Measurements from ENCODE around the gene KIF5A. TPM values are rescaled to one million over a fixed set of nuclear protein-coding genes. Genes with fewer than 3 reads are reported as not detected.

The KIF5A gene
- total and polyA plus RNA-seq, 2 of the 4 experiments (the other 2 are of a cell fraction) = 0.15 to 0.18 TPM

DNA sequence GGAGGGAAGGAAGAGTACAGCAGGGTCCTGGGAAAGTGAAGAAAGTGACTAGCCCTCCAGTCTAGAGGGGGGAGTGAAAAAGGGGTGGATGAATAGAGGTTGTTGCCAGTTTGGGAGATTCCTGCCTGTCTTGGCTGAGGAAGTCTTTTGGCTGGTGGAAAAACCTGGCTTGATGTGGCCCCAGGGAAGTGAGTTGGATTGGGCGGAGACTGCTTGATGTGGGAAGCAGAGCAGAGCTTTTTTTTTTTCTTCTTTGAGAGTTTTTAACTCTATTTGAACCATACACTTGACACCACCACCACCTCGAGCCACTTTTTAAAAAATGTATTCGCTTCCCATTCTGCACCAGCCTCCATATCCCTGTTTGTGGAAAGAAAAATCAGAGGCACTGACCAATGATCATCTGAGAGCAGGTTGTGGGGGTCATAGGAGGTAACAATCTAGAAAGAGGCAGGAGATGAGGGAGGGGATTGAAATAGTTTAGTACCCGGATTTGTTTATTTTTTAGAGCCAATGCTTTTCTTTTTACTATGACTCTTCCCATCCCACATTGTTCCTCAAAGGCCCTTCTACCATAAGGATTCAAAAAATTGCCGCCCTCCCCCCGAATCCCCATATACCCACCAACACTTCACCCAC is 54.1 kb downstream of the KIF5A start:
- ChIA-PET CTCF (interaction anchor here (0.6 kb wide), 1 partner anchor 72 kb away, joined by 3 read pairs; no protein-coding TSS in a partner anchor), POLR2A (ENCODE audit: unreplicated experiment) (interaction anchor here (0.5 to 0.6 kb wide), 3 partner anchors 27 to 86 kb away, joined by 3 to 6 read pairs (median 5); no protein-coding TSS in a partner anchor)
- H2BK120ac ChIP-seq (ENCODE audit: low read depth, low read length) = peak overlapping the region; percentile 92; the same call in 1 of the 2 replicates
- H2BK15ac ChIP-seq (ENCODE audit: low read depth, low read length) = no peak overlapping the region
- peak overlapping the region; percentile 99; the same call in 1 of the 2 replicates for H3K23ac ChIP-seq (ENCODE audit: low read depth, low read length)
- peak overlapping the region; percentile 75 to 100 for H4K8ac ChIP-seq (ENCODE audit: low read depth in 2 of 2, low read length in 2 of 2)
- H3K27ac ChIP-seq (ENCODE audit: insufficient read depth, low read length) = peak overlapping the region; percentile 85
- peaks cover 20% of the 10 kb centered on the region for H3K36me3 ChIP-seq (ENCODE audit: control insufficient read depth, insufficient read depth, low read length)
- H3K18ac ChIP-seq (ENCODE audit: low read depth, low read length) = peak overlapping the region; percentile 99; the same call in 1 of the 2 replicates
- H2BK5ac ChIP-seq (ENCODE audit: low read depth, low read length, poor library complexity, severe bottlenecking) = no peak overlapping the region
- peak; percentile 19; the same call in 1 of the 2 replicates for ATAC-seq (ENCODE audit: low read depth)
- peak overlapping the region; percentile 85 for H3K9ac ChIP-seq (ENCODE audit: low read depth, low read length)
- peak overlapping the region; percentile 45; the same call in 1 of the 2 replicates for H2AK5ac ChIP-seq (ENCODE audit: low read depth, low read length)
- TF ChIP-seq CEBPB (IDR thresholded peaks at IDR 0.05; ENCODE audit: low read depth, low read length) (no peak), MAZ (IDR thresholded peaks at IDR 0.05; ENCODE audit: borderline replicate concordance, low read depth, low read length) (no peak), MAFK (IDR thresholded peaks at IDR 0.05; ENCODE audit: low read depth, low read length) (no peak), BHLHE40 (IDR thresholded peaks at IDR 0.05; ENCODE audit: low read depth, low read length) (no peak), FOS (IDR thresholded peaks at IDR 0.05; ENCODE audit: low read depth, low read length) (no peak), RFX5 (IDR thresholded peaks at IDR 0.05; ENCODE audit: low read depth, low read length) (no peak), RCOR1 (IDR thresholded peaks at IDR 0.05; ENCODE audit: insufficient replicate concordance, low read length) (no peak), NFE2L2 (IDR thresholded peaks at IDR 0.05; ENCODE audit: low read depth, low read length) (no peak), POLR2A (IDR thresholded peaks at IDR 0.05; ENCODE audit: low read depth, low read length) (no peak), SMC3 (IDR thresholded peaks at IDR 0.05; ENCODE audit: low read depth, low read length) (no peak), CHD1 (IDR thresholded peaks at IDR 0.05; ENCODE audit: low read depth, low read length) (no peak), RAD21 (IDR thresholded peaks at IDR 0.05; ENCODE audit: low read length) (no peak)
- TF ChIP-seq, protein P1, sequence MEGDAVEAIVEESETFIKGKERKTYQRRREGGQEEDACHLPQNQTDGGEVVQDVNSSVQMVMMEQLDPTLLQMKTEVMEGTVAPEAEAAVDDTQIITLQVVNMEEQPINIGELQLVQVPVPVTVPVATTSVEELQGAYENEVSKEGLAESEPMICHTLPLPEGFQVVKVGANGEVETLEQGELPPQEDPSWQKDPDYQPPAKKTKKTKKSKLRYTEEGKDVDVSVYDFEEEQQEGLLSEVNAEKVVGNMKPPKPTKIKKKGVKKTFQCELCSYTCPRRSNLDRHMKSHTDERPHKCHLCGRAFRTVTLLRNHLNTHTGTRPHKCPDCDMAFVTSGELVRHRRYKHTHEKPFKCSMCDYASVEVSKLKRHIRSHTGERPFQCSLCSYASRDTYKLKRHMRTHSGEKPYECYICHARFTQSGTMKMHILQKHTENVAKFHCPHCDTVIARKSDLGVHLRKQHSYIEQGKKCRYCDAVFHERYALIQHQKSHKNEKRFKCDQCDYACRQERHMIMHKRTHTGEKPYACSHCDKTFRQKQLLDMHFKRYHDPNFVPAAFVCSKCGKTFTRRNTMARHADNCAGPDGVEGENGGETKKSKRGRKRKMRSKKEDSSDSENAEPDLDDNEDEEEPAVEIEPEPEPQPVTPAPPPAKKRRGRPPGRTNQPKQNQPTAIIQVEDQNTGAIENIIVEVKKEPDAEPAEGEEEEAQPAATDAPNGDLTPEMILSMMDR (conservative IDR thresholded peaks at IDR 0.05; ENCODE audit: low read depth, low read length) = no peak
- TF ChIP-seq, protein P2, sequence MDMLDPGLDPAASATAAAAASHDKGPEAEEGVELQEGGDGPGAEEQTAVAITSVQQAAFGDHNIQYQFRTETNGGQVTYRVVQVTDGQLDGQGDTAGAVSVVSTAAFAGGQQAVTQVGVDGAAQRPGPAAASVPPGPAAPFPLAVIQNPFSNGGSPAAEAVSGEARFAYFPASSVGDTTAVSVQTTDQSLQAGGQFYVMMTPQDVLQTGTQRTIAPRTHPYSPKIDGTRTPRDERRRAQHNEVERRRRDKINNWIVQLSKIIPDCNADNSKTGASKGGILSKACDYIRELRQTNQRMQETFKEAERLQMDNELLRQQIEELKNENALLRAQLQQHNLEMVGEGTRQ (IDR thresholded peaks at IDR 0.05; ENCODE audit: low read depth, low read length) = no peak
- TF ChIP-seq, protein P3, sequence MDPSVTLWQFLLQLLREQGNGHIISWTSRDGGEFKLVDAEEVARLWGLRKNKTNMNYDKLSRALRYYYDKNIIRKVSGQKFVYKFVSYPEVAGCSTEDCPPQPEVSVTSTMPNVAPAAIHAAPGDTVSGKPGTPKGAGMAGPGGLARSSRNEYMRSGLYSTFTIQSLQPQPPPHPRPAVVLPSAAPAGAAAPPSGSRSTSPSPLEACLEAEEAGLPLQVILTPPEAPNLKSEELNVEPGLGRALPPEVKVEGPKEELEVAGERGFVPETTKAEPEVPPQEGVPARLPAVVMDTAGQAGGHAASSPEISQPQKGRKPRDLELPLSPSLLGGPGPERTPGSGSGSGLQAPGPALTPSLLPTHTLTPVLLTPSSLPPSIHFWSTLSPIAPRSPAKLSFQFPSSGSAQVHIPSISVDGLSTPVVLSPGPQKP (IDR thresholded peaks at IDR 0.05; ENCODE audit: borderline replicate concordance, low read depth, low read length) = no peak
- H2AFZ ChIP-seq (replicated peaks; ENCODE audit: low read length, poor library complexity) = peak overlapping the region; percentile 99
- intact Hi-C loops (cut with micrococcal nuclease) (no loop called here), in situ Hi-C loops (cut with MboI; ENCODE audit: low sequenced_read_pairs) (no loop called here), dilution Hi-C loops (cut with HindIII; ENCODE audit: low sequenced_read_pairs, unreplicated experiment) (no loop called here)
- DNase-seq = peak; percentile 39
- H3K9me3 ChIP-seq (ENCODE audit: control insufficient read depth, insufficient read depth, low read length) = no peaks in the 10 kb centered on the region
- no peaks in the 10 kb centered on the region for H4K20me1 ChIP-seq (ENCODE audit: insufficient read depth, low read length)
- WGBS, 2 experiments (ENCODE audit: extremely low coverage in 2 of 2, insufficient read length in 1 of 2) = no CpG with 5 or more reads among the region's 6 CpGs
- no peaks in the 10 kb centered on the region for H3K27me3 ChIP-seq (ENCODE audit: control insufficient read depth, insufficient read depth, low read length)
- peak overlapping the region; percentile 99 for H3K4me2 ChIP-seq (ENCODE audit: low read depth, low read length)
- H3K79me1 ChIP-seq (ENCODE audit: low read depth in 1 of 2, low read length in 2 of 2) = peaks cover 9 to 19% of the 10 kb centered on the region in 2 experiments
- H3K56ac ChIP-seq (ENCODE audit: extremely low read depth, insufficient read depth, low read length) = no peak overlapping the region
- peak overlapping the region; percentile 99 for H3K14ac ChIP-seq (replicated peaks; ENCODE audit: low read depth, low read length)
- peak overlapping the region; percentile 90 for H4K91ac ChIP-seq (ENCODE audit: insufficient read depth, low read depth, low read length)
- peak overlapping the region; percentile 93 for H3K4me3 ChIP-seq (ENCODE audit: insufficient read depth, low read depth, low read length)
- peaks cover 11% of the 10 kb centered on the region for H3K4me1 ChIP-seq (ENCODE audit: control insufficient read depth, insufficient read depth, low read length)
- H3K9me1 ChIP-seq (ENCODE audit: insufficient read depth, low read length) = peaks cover 10% of the 10 kb centered on the region; the same call in 1 of the 2 replicates
- H2AK9ac ChIP-seq (replicated peaks; ENCODE audit: low read depth, low read length, poor library complexity) = peak overlapping the region; percentile 89
- no peak overlapping the region for H2BK20ac ChIP-seq (ENCODE audit: low read depth, low read length)
- peak overlapping the region; percentile 100 for H4K5ac ChIP-seq (ENCODE audit: low read depth, low read length)
- peak overlapping the region; percentile 95 for H3K4ac ChIP-seq (ENCODE audit: low read depth, low read length)
- BruUV-seq (replicated peaks) = no TSS peak
